SK-N-SH treated with all-trans-retinoic acid at 6 μM for 48 hours (cell line): ENCODE results near the gene DES.

Source experiments
- BACH2 ChIP-seq: fragments of 250-450 bp; sonication (Bioruptor Pico); IDR thresholded peaks from 2 replicates; pipeline ENCODE4 v1.9.0; 2021; ENCODE audit warnings: mild to moderate bottlenecking, borderline replicate concordance
- CSDC2 ChIP-seq: fragments of 250-450 bp; sonication (Bioruptor Pico); IDR thresholded peaks from 2 replicates; pipeline ENCODE4 v1.5.0; 2020; ENCODE audit warnings: mild to moderate bottlenecking, moderate library complexity
- PATZ1 ChIP-seq: fragments of 250-450 bp; sonication (Bioruptor Pico); IDR thresholded peaks from 2 replicates; pipeline ENCODE4 v1.8.0; 2020; ENCODE audit warnings: mild to moderate bottlenecking, moderate library complexity, borderline replicate concordance
- RARB ChIP-seq: fragments of 250-450 bp; sonication (Bioruptor Pico); IDR thresholded peaks from 2 replicates; pipeline ENCODE4 v1.8.0; 2021; ENCODE audit warnings: mild to moderate bottlenecking, moderate library complexity
- SNAI2 ChIP-seq: fragments of 250-450 bp; sonication (Bioruptor Pico); IDR thresholded peaks from 2 replicates; pipeline ENCODE4 v1.5.0; 2020; ENCODE audit warnings: mild to moderate bottlenecking, moderate library complexity
- ZC3H10 ChIP-seq: fragments of 250-450 bp; sonication (Bioruptor Pico); IDR thresholded peaks from 2 replicates; pipeline ENCODE4 v1.5.1; 2021; ENCODE audit warnings: mild to moderate bottlenecking, moderate library complexity
- ZNF70 ChIP-seq: fragments of 450-650 bp; formaldehyde crosslinking; IDR thresholded peaks from 2 replicates; pipeline ENCODE4 v1.5.0; 2020; ENCODE audit warnings: mild to moderate bottlenecking, moderate library complexity
- TF ChIP-seq, protein P1 (sequence below): fragments of 250-450 bp; sonication (Bioruptor Pico); IDR thresholded peaks from 2 replicates; pipeline ENCODE4 v1.5.1; 2020; ENCODE audit warnings: low read depth, mild to moderate bottlenecking, moderate library complexity

GRCh38 chr2:219462349-219462748, 44.2 kb downstream of the DES start:
- TF ChIP-seq CSDC2 (CRISPR knock-in tag) = no peak
- TF ChIP-seq, protein P1, sequence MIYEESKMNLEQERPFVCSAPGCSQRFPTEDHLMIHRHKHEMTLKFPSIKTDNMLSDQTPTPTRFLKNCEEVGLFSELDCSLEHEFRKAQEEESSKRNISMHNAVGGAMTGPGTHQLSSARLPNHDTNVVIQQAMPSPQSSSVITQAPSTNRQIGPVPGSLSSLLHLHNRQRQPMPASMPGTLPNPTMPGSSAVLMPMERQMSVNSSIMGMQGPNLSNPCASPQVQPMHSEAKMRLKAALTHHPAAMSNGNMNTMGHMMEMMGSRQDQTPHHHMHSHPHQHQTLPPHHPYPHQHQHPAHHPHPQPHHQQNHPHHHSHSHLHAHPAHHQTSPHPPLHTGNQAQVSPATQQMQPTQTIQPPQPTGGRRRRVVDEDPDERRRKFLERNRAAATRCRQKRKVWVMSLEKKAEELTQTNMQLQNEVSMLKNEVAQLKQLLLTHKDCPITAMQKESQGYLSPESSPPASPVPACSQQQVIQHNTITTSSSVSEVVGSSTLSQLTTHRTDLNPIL (CRISPR knock-in tag) = no peak
- TF ChIP-seq ZNF70 = no peak
- TF ChIP-seq PATZ1 (CRISPR knock-in tag) = no peak
- TF ChIP-seq SNAI2 (CRISPR knock-in tag) = no peak
- no peak for TF ChIP-seq BACH2 (CRISPR knock-in tag)
- TF ChIP-seq RARB (CRISPR knock-in tag) = no peak
- no peak for TF ChIP-seq ZC3H10 (CRISPR knock-in tag)
